Measurements from ENCODE around the gene LIPA. TPM values are rescaled to one million over a fixed set of nuclear protein-coding genes. Genes with fewer than 3 reads are reported as not detected.

LIPA gene
- total and polyA plus RNA-seq, 8 donors, result 4.7 to 52.6 (median 17.6) TPM

- FAIRE-seq (no peak), DNase-seq (no peak), ATAC-seq (no peak)
- no peaks in the 10 kb centered on the region for H3K9me3 ChIP-seq
- H3K27ac ChIP-seq, result no peak overlapping the region
- intact Hi-C loops (cut with DNase I), result no loop called here
- H3K4me1 ChIP-seq, result no peaks in the 10 kb centered on the region
- 88 to 93% methylated on average over 2 of the region's 2 CpGs for WGBS, 2 donors
- no peak for TF ChIP-seq CTCF (IDR thresholded peaks at IDR 0.05)
- H3K27me3 ChIP-seq, result no peaks in the 10 kb centered on the region
- no peak overlapping the region for H3K4me3 ChIP-seq
- H3K36me3 ChIP-seq, result no peaks in the 10 kb centered on the region
Observed at GRCh38 chr10:89271532-89271931, 20.0 kb upstream of the LIPA start.

GRCh38 chr10:89270153-89270483 is 18.5 kb upstream of the LIPA start:
- no peak overlapping the region for H3K4me3 ChIP-seq
- H3K9me3 ChIP-seq, result no peaks in the 10 kb centered on the region
- ATAC-seq (no peak), FAIRE-seq (no peak), DNase-seq (no peak)
- H3K27me3 ChIP-seq, result no peaks in the 10 kb centered on the region
- H3K36me3 ChIP-seq, result no peaks in the 10 kb centered on the region
- TF ChIP-seq CTCF (IDR thresholded peaks at IDR 0.05), result no peak
- no peak overlapping the region for H3K27ac ChIP-seq
- H3K4me1 ChIP-seq, result no peaks in the 10 kb centered on the region
- intact Hi-C loops (cut with DNase I), result no loop called here

GRCh38 chr10:89269433-89270152 is 18.0 kb upstream of the LIPA start:
- ATAC-seq, result peak in 2 of 4 donors; percentile 45 to 57
- intact Hi-C loops (cut with DNase I), result no loop called here
- TF ChIP-seq CTCF (IDR thresholded peaks at IDR 0.05), result no peak
- H3K27me3 ChIP-seq, result no peaks in the 10 kb centered on the region
- no peak for FAIRE-seq
- DNase-seq, result no peak
- no peaks in the 10 kb centered on the region for H3K4me1 ChIP-seq
- no peaks in the 10 kb centered on the region for H3K36me3 ChIP-seq
- no peak overlapping the region for H3K4me3 ChIP-seq
- H3K9me3 ChIP-seq, result no peaks in the 10 kb centered on the region
- WGBS, 2 donors, result 79 to 88% methylated on average over 3 of the region's 3 CpGs
- no peak overlapping the region for H3K27ac ChIP-seq

- WGBS, 2 donors, result 74% methylated on average over 1 of the region's 1 CpG
- H3K27me3 ChIP-seq, result no peaks in the 10 kb centered on the region
- H3K4me1 ChIP-seq, result no peaks in the 10 kb centered on the region
- H3K9me3 ChIP-seq, result no peaks in the 10 kb centered on the region
- intact Hi-C loops (cut with DNase I), result no loop called here
- H3K4me3 ChIP-seq, result no peak overlapping the region
- no peak overlapping the region for H3K27ac ChIP-seq
- DNase-seq, result no peak
- TF ChIP-seq CTCF (IDR thresholded peaks at IDR 0.05), result no peak
- ATAC-seq, result no peak
- H3K36me3 ChIP-seq, result no peaks in the 10 kb centered on the region
- FAIRE-seq, result no peak
Observed at GRCh38 chr10:89266721-89267453, 15.3 kb upstream of the LIPA start.

- Histone ChIP-seq H3K27ac (no peak overlapping the region), H3K27me3 (no peaks in the 10 kb centered on the region), H3K4me1 (peaks cover 0 to 3% (median 0%) of the 10 kb centered on the region in 3 donors), H3K36me3 (no peaks in the 10 kb centered on the region), H3K9me3 (no peaks in the 10 kb centered on the region), H3K4me3 (no peak overlapping the region)
- TF ChIP-seq CTCF (IDR thresholded peaks at IDR 0.05), result no peak
- ATAC-seq (no peak), FAIRE-seq (no peak), DNase-seq (no peak)
- 44 to 60% methylated on average over 1 of the region's 1 CpG for WGBS, 2 donors
- intact Hi-C loops (cut with DNase I), result no loop called here
Observed at GRCh38 chr10:89263531-89263930, 12.0 kb upstream of the LIPA start.
